Measurements from ENCODE around the gene CGA.

The CGA gene

GRCh38 chr6:87082160-87082721, 12.7 kb downstream of the CGA start:
- no peak for DNase-seq

GRCh38 chr6:87078983-87079616, 15.8 kb downstream of the CGA start:
- peak; percentile 91 for DNase-seq

GRCh38 chr6:87075168-87075567, 19.7 kb downstream of the CGA start:
- no peak for DNase-seq

- DNase-seq: no peak
These were observed 20.7 kb downstream of the CGA start for GRCh38 chr6:87074101-87074621.

GRCh38 chr6:87071683-87072082, 23.2 kb downstream of the CGA start:
- DNase-seq: no peak

- no peak for DNase-seq
These were observed 24.2 kb downstream of the CGA start for GRCh38 chr6:87070741-87071140.

- DNase-seq: no peak
These were observed 26.1 kb downstream of the CGA start for GRCh38 chr6:87068795-87069194.

GRCh38 chr6:87066449-87067333, 28.2 kb downstream of the CGA start:
- DNase-seq: no peak

- DNase-seq: no peak
These were observed 29.8 kb downstream of the CGA start for GRCh38 chr6:87065117-87065516.

GRCh38 chr6:87059943-87060342, 35.0 kb downstream of the CGA start:
- DNase-seq: no peak

- no peak for DNase-seq
These were observed 40.6 kb downstream of the CGA start for GRCh38 chr6:87054143-87054833.

GRCh38 chr6:87053312-87053711, 41.6 kb downstream of the CGA start:
- no peak for DNase-seq

- DNase-seq: no peak
These were observed 45.1 kb downstream of the CGA start for GRCh38 chr6:87049779-87050178.

GRCh38 chr6:87045521-87046075, 49.3 kb downstream of the CGA start:
- DNase-seq: no peak

- no peak for DNase-seq
These were observed 54.2 kb downstream of the CGA start for GRCh38 chr6:87040729-87041128.

Measured in islet precursor cell (in vitro differentiated cells).